ENCODE measurements around the gene CMTM6.
A peak's percentile ranks its signal among the peaks of the same experiment; 100 is the strongest.

The CMTM6 gene

GRCh38 chr3:32492684-32493436, 9.8 kb downstream of the CMTM6 start:
- POLR2A ChIA-PET, result interaction anchor here (1.0 kb wide), 1 partner anchor 9 kb away, joined by 3 read pairs; no protein-coding TSS in a partner anchor
- CTCF ChIA-PET, result interaction anchor here (0.9 kb wide), 1 partner anchor 25 kb away, joined by 4 read pairs; no protein-coding TSS in a partner anchor
- Histone ChIP-seq H3K4me1 (ENCODE audit: control insufficient read depth, insufficient read depth, low read length) (no peaks in the 10 kb centered on the region), H3K36me3 (ENCODE audit: control insufficient read depth in 2 of 2, insufficient read depth in 1 of 2, low read length in 2 of 2) (peaks cover 0 to 12% of the 10 kb centered on the region in 2 experiments; a peak in 1 of 3 replicates), H3K9me3 (ENCODE audit: control insufficient read depth, insufficient read depth, low read depth, low read length) (no peaks in the 10 kb centered on the region), H3K27ac (ENCODE audit: extremely low read depth, low read depth, low read length) (no peak overlapping the region), H3K4me3 (ENCODE audit: low read depth, low read length) (no peak overlapping the region)
- TF ChIP-seq ZNF157 (tag by site-specific recombination; IDR thresholded peaks at IDR 0.05) (no peak), ZBTB44 (tag by site-specific recombination; IDR thresholded peaks at IDR 0.05) (no peak), KLF16 (tag by site-specific recombination; IDR thresholded peaks at IDR 0.05) (no peak), ZNF645 (tag by site-specific recombination; IDR thresholded peaks at IDR 0.05) (no peak), ZNF777 (tag by site-specific recombination; IDR thresholded peaks at IDR 0.05; ENCODE audit: borderline replicate concordance) (no peak), ZNF48 (tag by site-specific recombination; IDR thresholded peaks at IDR 0.05) (no peak), GLI4 (tag by site-specific recombination; IDR thresholded peaks at IDR 0.05) (no peak), OVOL3 (tag by site-specific recombination; IDR thresholded peaks at IDR 0.05) (no peak), HOXA7 (CRISPR knock-in tag; IDR thresholded peaks at IDR 0.05; ENCODE audit: borderline replicate concordance) (no peak), ZNF404 (tag by site-specific recombination; IDR thresholded peaks at IDR 0.05) (no peak)

GRCh38 chr3:32488474-32489008, 14.1 kb downstream of the CMTM6 start:
- TF ChIP-seq ZNF23 (tag by site-specific recombination; IDR thresholded peaks at IDR 0.05; ENCODE audit: borderline replicate concordance) (no peak), PRDM6 (tag by site-specific recombination; IDR thresholded peaks at IDR 0.05) (peak; percentile 34; the same call in 1 of the 2 replicates), KLF16 (tag by site-specific recombination; IDR thresholded peaks at IDR 0.05) (no peak)

GRCh38 chr3:32487781-32488473, 14.7 kb downstream of the CMTM6 start:
- POLR2A ChIA-PET, result no interaction called here
- peaks cover 0 to 29% of the 10 kb centered on the region in 2 experiments; a peak in 1 of 3 replicates for H3K36me3 ChIP-seq (ENCODE audit: control insufficient read depth in 2 of 2, insufficient read depth in 1 of 2, low read length in 2 of 2)
- H3K4me3 ChIP-seq (ENCODE audit: low read depth, low read length), result no peak overlapping the region
- H3K9me3 ChIP-seq (ENCODE audit: control insufficient read depth, insufficient read depth, low read depth, low read length), result no peaks in the 10 kb centered on the region
- CTCF ChIA-PET, result interaction anchor here (0.6 to 1.4 kb wide), 3 partner anchors 20 to 120 kb away, joined by 4 to 5 read pairs (median 5); no protein-coding TSS in a partner anchor
- no peaks in the 10 kb centered on the region; the same call in 1 of the 2 replicates for H3K4me1 ChIP-seq (ENCODE audit: control insufficient read depth, insufficient read depth, low read length)
- H3K27ac ChIP-seq (ENCODE audit: extremely low read depth, low read depth, low read length), result no peak overlapping the region
- no peak for TF ChIP-seq ZNF626 (tag by site-specific recombination; IDR thresholded peaks at IDR 0.05)
- TF ChIP-seq ZNF692 (tag by site-specific recombination; IDR thresholded peaks at IDR 0.05), result no peak
- no peak for TF ChIP-seq HOXA7 (CRISPR knock-in tag; IDR thresholded peaks at IDR 0.05; ENCODE audit: borderline replicate concordance)
- TF ChIP-seq ZNF837 (tag by site-specific recombination; IDR thresholded peaks at IDR 0.05), result no peak
- TF ChIP-seq ZBTB48 (tag by site-specific recombination; IDR thresholded peaks at IDR 0.05), result no peak
- TF ChIP-seq ZNF423 (tag by site-specific recombination; IDR thresholded peaks at IDR 0.05), result no peak
- TF ChIP-seq KLF17 (tag by site-specific recombination; IDR thresholded peaks at IDR 0.05), result no peak
- TF ChIP-seq ZNF473 (tag by site-specific recombination; IDR thresholded peaks at IDR 0.05), result no peak

More at GRCh38 chr3:32488474-32489008, 14.1 kb downstream of the CMTM6 start:
- POLR2A ChIA-PET, result no interaction called here
- Histone ChIP-seq H3K4me3 (ENCODE audit: low read depth, low read length) (no peak overlapping the region), H3K27ac (ENCODE audit: extremely low read depth, low read depth, low read length) (no peak overlapping the region), H3K9me3 (ENCODE audit: control insufficient read depth, insufficient read depth, low read depth, low read length) (no peaks in the 10 kb centered on the region), H3K36me3 (ENCODE audit: control insufficient read depth in 2 of 2, insufficient read depth in 1 of 2, low read length in 2 of 2) (peaks cover 0 to 29% of the 10 kb centered on the region in 2 experiments; a peak in 1 of 3 replicates), H3K4me1 (ENCODE audit: control insufficient read depth, insufficient read depth, low read length) (no peaks in the 10 kb centered on the region)
- CTCF ChIA-PET, result interaction anchor here (0.6 to 1.4 kb wide), 3 partner anchors 21 to 121 kb away, joined by 4 to 5 read pairs (median 5); no protein-coding TSS in a partner anchor

All from HEK293 (cell line).